ENCODE data around the gene USP49.

The USP49 gene

DNA sequence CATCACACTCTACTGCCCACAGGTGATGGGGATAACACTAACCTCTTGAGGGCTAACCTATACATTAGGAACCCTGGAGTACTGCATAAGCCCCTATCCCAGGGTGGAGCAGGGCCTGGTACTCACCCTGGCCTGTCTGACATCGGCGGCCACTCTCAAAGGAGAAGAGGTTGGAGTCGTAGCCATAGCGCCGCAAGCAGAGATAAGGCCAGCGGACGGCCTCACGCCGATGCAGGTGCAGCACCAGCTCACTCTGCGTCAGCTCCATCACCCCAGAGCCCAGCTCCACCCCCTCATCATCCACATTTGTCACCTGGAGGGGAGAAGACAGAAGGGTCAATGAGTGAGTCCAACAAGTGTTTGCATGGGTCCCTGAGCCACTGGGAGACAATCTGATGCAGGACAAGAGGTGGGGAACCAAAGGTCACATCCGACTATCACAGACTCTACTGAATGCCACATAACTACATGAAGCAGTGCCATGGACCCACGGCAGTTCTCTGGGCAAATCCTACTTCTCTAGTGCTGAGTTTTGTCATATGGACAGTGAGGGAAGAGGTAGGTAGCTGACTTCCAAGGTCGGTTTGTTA lies 119.8 kb downstream of the USP49 start:
- TF ChIP-seq, protein P1, sequence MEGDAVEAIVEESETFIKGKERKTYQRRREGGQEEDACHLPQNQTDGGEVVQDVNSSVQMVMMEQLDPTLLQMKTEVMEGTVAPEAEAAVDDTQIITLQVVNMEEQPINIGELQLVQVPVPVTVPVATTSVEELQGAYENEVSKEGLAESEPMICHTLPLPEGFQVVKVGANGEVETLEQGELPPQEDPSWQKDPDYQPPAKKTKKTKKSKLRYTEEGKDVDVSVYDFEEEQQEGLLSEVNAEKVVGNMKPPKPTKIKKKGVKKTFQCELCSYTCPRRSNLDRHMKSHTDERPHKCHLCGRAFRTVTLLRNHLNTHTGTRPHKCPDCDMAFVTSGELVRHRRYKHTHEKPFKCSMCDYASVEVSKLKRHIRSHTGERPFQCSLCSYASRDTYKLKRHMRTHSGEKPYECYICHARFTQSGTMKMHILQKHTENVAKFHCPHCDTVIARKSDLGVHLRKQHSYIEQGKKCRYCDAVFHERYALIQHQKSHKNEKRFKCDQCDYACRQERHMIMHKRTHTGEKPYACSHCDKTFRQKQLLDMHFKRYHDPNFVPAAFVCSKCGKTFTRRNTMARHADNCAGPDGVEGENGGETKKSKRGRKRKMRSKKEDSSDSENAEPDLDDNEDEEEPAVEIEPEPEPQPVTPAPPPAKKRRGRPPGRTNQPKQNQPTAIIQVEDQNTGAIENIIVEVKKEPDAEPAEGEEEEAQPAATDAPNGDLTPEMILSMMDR (IDR thresholded peaks at IDR 0.05; ENCODE audit: low read length, missing control alignments) = no peak
- H3K4me3 ChIP-seq (replicated peaks; ENCODE audit: low read depth, low read length) = no peak overlapping the region
- no peak for DNase-seq (ENCODE audit: low read depth)

DNA sequence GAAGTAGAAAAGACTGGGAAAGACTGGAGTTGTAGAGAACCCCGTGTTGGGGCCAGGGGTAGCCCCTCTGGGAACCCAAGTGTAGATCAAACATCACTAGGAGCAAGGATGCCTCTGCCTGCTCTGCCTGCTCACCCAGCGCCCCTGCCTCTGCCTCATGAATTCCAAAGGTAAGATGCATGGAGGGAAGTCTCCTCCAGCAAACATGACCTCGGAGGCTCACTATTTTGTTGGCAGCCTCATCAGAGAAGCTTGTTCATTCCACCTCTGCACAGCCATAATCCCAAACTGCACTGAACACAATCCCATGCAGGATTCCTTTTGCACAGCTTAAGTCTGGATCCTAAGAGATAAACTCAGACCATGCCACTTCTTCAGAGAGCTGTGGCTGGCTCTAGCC lies 120.3 kb downstream of the USP49 start:
- TF ChIP-seq, protein P1 (IDR thresholded peaks at IDR 0.05; ENCODE audit: low read length, missing control alignments) = no peak
- no peak overlapping the region for H3K4me3 ChIP-seq (replicated peaks; ENCODE audit: low read depth, low read length)
- no peak for DNase-seq (ENCODE audit: low read depth)

DNA sequence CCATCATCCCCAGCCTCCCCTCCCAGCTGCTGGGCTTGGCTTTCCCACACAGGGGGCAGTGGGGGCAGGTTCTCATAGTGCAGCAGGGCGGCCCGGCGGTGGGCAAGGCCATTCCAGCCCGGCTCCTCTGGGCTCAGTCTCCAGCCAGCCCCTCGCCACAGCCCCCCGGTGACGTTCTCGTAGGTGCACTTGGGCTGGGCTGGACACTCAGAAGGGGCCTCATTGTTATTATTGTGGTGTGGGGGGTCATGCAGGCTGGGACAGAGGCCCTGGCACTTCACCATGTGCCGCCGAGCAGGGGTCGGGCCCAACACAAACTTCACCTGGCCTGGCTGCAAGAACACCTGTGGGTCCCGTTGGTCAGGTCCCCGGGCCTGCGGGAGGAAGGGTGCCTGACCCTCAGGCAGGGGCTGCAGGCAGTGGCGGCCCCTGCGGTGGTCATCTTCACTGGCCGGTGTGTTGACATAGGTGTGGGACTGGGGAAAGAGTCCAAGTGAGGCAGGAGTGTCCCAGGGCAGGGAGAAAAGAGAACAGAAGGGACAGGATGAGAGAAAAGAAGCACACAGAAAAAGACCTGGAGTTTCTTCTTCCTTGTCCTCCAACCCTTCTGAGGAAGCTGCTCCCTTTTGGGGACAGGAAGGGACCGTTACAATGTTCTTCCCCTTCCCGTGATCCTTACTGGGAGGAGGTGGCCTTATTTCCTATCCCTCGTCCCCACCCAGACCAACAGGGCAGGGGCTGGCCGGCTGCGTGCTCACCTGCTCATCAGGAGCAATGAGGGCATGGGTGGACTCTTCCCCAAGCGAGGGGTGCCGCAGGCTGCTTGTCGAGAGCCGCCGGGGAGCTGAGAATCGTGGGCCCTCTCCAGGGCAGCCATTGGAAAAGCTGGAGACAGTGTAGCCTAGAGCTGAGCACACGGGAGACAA lies 123.9 kb downstream of the USP49 start:
- TF ChIP-seq, protein P1 (IDR thresholded peaks at IDR 0.05; ENCODE audit: low read length, missing control alignments) = no peak
- no peak overlapping the region for H3K4me3 ChIP-seq (replicated peaks; ENCODE audit: low read depth, low read length)
- DNase-seq (ENCODE audit: low read depth) = no peak

DNA sequence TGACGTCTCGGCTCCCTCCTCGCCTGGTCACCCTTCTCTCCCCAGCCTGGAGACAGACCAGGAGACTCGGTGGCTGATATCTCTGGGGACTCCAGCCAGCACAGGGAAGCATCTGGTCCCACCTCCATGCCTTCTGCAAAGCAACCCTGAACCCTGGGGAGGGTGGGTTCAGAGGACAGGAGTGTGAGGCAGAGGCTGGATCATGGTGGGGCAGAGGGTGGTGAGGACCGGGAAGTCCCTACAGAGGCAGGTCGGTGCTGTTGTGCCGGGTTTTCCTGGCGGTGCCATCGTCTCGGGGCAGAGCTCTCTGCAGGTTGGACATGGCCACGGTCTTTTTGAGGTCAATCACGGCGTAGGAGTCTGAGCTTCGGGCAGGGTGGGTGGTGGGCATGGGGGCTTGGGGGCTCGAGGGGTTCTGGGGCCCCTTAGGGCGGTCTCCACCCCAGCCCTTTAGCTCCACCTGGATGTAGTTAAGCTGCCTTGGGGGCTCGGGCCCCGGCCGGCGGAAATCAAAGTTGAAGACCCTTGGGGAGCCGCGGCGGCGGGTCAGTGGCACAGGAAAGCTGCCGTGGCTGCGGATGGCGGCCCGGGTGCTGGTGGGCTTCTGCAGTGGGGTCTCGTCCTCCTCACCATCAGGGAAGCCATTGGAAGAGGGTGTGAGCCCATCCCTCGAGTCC lies 124.7 kb downstream of the USP49 start:
- DNase-seq (ENCODE audit: low read depth) = no peak
- H3K4me3 ChIP-seq (replicated peaks; ENCODE audit: low read depth, low read length) = no peak overlapping the region
- TF ChIP-seq, protein P1 (IDR thresholded peaks at IDR 0.05; ENCODE audit: low read length, missing control alignments) = no peak

DNA sequence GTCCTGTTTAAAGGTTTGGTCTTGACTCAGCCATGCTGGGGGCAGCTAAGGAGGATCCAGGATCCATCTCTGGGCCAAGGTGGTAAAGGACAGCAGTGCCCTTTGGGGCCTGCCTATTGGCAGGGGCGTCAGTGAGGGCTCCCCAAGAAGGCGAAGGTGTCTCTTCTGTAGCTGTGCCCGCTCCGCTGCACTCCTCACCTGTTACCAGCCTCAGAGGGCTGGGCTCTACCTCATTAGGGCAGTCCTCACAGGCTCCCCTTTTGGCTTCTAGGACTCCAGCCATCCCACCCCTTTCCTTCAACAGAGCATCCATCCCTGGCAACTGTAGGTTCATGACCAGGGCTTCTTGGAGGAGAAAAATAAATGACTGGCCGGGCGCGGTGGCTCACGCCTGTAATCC lies 125.8 kb downstream of the USP49 start:
- TF ChIP-seq, protein P1 (IDR thresholded peaks at IDR 0.05; ENCODE audit: low read length, missing control alignments) = no peak
- H3K4me3 ChIP-seq (replicated peaks; ENCODE audit: low read depth, low read length) = no peak overlapping the region
- DNase-seq (ENCODE audit: low read depth) = no peak

DNA sequence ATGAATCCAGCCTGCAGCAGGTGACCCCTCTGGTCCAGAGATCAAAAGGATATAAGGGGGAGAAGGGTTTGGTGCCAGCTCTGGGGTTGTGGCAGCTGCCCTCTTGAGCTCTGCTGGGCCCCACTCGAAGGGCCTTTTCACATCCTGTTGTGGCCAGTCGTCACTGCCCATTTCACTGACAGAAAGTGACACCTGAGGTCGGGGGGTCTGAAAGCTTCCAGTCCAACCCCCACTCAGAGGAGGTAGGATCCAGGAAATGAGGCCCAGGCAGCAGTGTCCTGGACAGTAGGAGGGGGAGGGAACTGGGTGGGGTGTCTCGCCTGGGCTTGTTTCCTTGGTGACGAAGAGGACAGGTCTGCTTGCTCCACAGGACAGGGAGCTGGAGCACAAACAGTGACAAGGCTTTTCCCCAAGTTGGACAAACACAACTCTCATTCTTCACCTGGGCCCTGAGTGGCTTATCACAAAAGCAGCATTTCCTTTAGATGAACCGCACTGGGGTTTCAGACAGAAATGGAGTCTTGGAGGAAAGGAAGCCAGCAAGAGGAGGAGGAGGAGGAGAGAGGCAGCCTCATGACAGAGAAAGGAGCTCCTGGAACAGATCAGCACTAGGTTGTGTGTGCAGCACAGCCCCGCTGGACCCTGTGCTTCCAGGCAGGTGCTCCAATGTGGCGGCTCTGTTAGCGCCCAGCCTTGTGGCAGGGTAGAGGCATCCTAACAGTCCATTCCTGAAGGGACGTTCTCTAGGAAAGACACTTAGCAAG lies 126.4 kb downstream of the USP49 start:
- TF ChIP-seq, protein P1 (IDR thresholded peaks at IDR 0.05; ENCODE audit: low read length, missing control alignments) = no peak

More for the DNA sequence above, 126.4 kb downstream of the USP49 start:
- H3K4me3 ChIP-seq (replicated peaks; ENCODE audit: low read depth, low read length) = no peak overlapping the region
- no peak for DNase-seq (ENCODE audit: low read depth)
